Caco-2 (cell line): ENCODE measurements around the gene KLHDC7A. TPM values are rescaled to one million over a fixed set of nuclear protein-coding genes. Genes with fewer than 3 reads are reported as not detected.

Source experiments
- BruUV-seq: library from RNA; stranded (reverse); fragments of 400-500 nt; replicated peaks from 2 replicates; lab custom pipeline; 2021; lab: Mats Ljungman, UMichigan
- CTCF ChIA-PET: fragments of 300-600 bp; sonication (Branson Sonifier 250); formaldehyde crosslinking; loops from one replicate; lab custom pipeline; 2022; ENCODE audit warnings: antibody characterized with exemption; lab: Charles Lee
- POLR2A ChIA-PET: fragments of 300-600 bp; sonication (Branson Sonifier 250); formaldehyde crosslinking; loops from one replicate; lab custom pipeline; 2022; ENCODE audit warnings: antibody characterized with exemption; lab: Charles Lee
- DNase-seq, 2 experiments: peaks; one replicate each; pipeline versions ENCODE4 v3.0.0 to v3.0.0-alpha.2; 2020 to 2022
- H3K27me3 ChIP-seq: replicated peaks from 2 replicates; pipeline ENCODE4 v1.6.0; 2011; ENCODE audit warnings: low read length; ENCODE audit not compliant: control insufficient read depth, insufficient read depth
- H3K36me3 ChIP-seq: 2 replicates; pipeline ENCODE4 v1.5.1; 2011; ENCODE audit warnings: low read length; ENCODE audit not compliant: control insufficient read depth, insufficient read depth
- H3K4me1 ChIP-seq: fragments of 250-450 bp; sonication (Bioruptor Pico); 2 replicates; pipeline ENCODE4 v1.5.1; 2020; ENCODE audit warnings: mild to moderate bottlenecking
- H3K4me3 ChIP-seq: 2 replicates; pipeline ENCODE4 v1.5.1; 2011; ENCODE audit warnings: low read depth, mild to moderate bottlenecking, control low read depth, low read length
- H3K9me3 ChIP-seq: fragments of 250-450 bp; sonication (Bioruptor Pico); 2 replicates; pipeline ENCODE4 v1.5.1; 2020; ENCODE audit warnings: mild to moderate bottlenecking, moderate library complexity
- H3K27ac Mint-ChIP-seq: one replicate; pipeline ENCODE4 v1.8.0; 2022; ENCODE audit warnings: mixed read lengths; ENCODE audit not compliant: unreplicated experiment
- H3K27me3 Mint-ChIP-seq: one replicate; pipeline ENCODE4 v1.8.0; 2022; ENCODE audit warnings: mixed read lengths; ENCODE audit not compliant: insufficient read depth, unreplicated experiment
- H3K36me3 Mint-ChIP-seq: one replicate; pipeline ENCODE4 v1.8.0; 2022; ENCODE audit warnings: mild to moderate bottlenecking, mixed read lengths; ENCODE audit not compliant: insufficient read depth, unreplicated experiment
- H3K4me1 Mint-ChIP-seq: one replicate; pipeline ENCODE4 v1.8.0; 2022; ENCODE audit warnings: low read depth, mixed read lengths; ENCODE audit not compliant: unreplicated experiment
- H3K4me3 Mint-ChIP-seq: one replicate; pipeline ENCODE4 v1.8.0; 2022; ENCODE audit warnings: mild to moderate bottlenecking, moderate library complexity, mixed read lengths; ENCODE audit not compliant: unreplicated experiment
- H3K9me3 Mint-ChIP-seq: one replicate; pipeline ENCODE4 v1.8.0; 2022; ENCODE audit warnings: mixed read lengths; ENCODE audit not compliant: unreplicated experiment
- intact Hi-C: fragments of 100-400 bp; cut with micrococcal nuclease; formaldehyde crosslinking; loops from one replicate; pipeline ENCODE4 v1.10.0; 2022; ENCODE audit not compliant: unreplicated experiment
- total RNA-seq: library from RNA; stranded (reverse); gene quantifications from 2 replicates; pipeline ENCODE4 v1.2.3, GENCODE V29; 2022
- TF ChIP-seq, protein P1 (sequence below), 2 experiments: fragments of 200-600 bp in 1 of 2; IDR thresholded peaks; 1 replicate in 1 of 2; 2 replicates in 1 of 2; pipeline versions ENCODE4 v1.5.1 to v1.8.0; 2011 to 2022; ENCODE audit warnings: antibody characterized with exemption in 1 of 2, control low read depth in 1 of 2, inconsistent platforms in 1 of 2, low read depth in 1 of 2, low read length in 1 of 2, mild to moderate bottlenecking in 1 of 2, moderate library complexity in 1 of 2; ENCODE audit not compliant: insufficient read depth in 1 of 2, severe bottlenecking in 1 of 2, unreplicated experiment in 1 of 2

KLHDC7A gene
- total RNA-seq, 1 experiment from 2014 or later, result 6.1 TPM

GRCh38 chr1:18446751-18447150 lies 34.0 kb upstream of the KLHDC7A start:
- H3K4me1 Mint-ChIP-seq, result peaks cover 7% of the 10 kb centered on the region
- no peaks in the 10 kb centered on the region for H3K27me3 ChIP-seq
- no peak overlapping the region for H3K27ac Mint-ChIP-seq
- H3K36me3 ChIP-seq, result no peaks in the 10 kb centered on the region
- no TSS peak for BruUV-seq
- H3K9me3 Mint-ChIP-seq, result peaks cover 10% of the 10 kb centered on the region
- TF ChIP-seq, protein P1, sequence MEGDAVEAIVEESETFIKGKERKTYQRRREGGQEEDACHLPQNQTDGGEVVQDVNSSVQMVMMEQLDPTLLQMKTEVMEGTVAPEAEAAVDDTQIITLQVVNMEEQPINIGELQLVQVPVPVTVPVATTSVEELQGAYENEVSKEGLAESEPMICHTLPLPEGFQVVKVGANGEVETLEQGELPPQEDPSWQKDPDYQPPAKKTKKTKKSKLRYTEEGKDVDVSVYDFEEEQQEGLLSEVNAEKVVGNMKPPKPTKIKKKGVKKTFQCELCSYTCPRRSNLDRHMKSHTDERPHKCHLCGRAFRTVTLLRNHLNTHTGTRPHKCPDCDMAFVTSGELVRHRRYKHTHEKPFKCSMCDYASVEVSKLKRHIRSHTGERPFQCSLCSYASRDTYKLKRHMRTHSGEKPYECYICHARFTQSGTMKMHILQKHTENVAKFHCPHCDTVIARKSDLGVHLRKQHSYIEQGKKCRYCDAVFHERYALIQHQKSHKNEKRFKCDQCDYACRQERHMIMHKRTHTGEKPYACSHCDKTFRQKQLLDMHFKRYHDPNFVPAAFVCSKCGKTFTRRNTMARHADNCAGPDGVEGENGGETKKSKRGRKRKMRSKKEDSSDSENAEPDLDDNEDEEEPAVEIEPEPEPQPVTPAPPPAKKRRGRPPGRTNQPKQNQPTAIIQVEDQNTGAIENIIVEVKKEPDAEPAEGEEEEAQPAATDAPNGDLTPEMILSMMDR (IDR thresholded peaks at IDR 0.05; ENCODE audit: insufficient read depth in 1 of 2, low read depth in 1 of 2, low read length in 1 of 2, severe bottlenecking in 1 of 2, unreplicated experiment in 1 of 2), result no peak
- H3K27me3 Mint-ChIP-seq, result peaks cover 4% of the 10 kb centered on the region
- H3K4me1 ChIP-seq, result 0 out of 2 replicates have a peak, but pooled peaks cover 7% of the 10 kb centered on the region
- ChIA-PET POLR2A (no interaction called here), CTCF (no interaction called here)
- H3K4me3 ChIP-seq, result no peak overlapping the region
- H3K4me3 Mint-ChIP-seq, result no peak overlapping the region
- intact Hi-C loops, result no loop called here
- DNase-seq, result no peak
- no peaks in the 10 kb centered on the region for H3K36me3 Mint-ChIP-seq
- no peaks in the 10 kb centered on the region for H3K9me3 ChIP-seq

DNA sequence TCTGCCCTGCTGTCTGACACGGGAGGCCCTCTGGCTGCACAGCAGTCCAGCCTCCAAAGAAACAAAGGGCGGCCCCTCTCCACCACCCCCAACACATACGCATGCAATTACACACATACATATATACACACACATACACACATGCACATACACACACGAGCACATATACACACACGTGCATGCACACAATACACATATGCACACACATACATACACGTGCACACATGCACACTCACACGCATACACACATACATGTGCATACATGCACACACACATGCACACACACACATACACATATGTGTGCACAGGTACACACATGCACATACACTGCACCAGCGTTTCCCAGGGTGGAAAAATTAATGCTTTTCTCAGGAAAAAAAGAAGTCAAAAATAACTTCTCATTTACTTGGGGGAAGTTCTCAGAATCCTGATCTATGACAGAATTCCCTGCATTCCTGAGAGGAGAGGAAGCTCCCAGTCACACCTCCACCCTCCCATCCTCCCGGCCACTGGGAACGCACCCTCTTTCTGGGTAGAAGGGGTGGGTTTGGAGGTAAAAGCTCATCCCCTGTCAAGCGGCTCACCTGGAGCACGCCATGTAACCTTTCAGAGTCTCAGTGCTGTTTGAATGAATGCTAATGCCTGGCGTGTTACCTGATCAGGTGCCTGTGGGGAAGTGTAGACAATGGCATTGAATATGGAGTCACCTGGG lies 33.1 kb upstream of the KLHDC7A start:
- ChIA-PET CTCF (no interaction called here), POLR2A (no interaction called here)
- Histone ChIP-seq H3K9me3 (no peaks in the 10 kb centered on the region), H3K4me1 (0 out of 2 replicates have a peak, but pooled peaks cover 7% of the 10 kb centered on the region), H3K36me3 (no peaks in the 10 kb centered on the region), H3K27me3 (no peaks in the 10 kb centered on the region), H3K4me3 (no peak overlapping the region)
- TF ChIP-seq, protein P1 (IDR thresholded peaks at IDR 0.05; ENCODE audit: insufficient read depth in 1 of 2, low read depth in 1 of 2, low read length in 1 of 2, severe bottlenecking in 1 of 2, unreplicated experiment in 1 of 2), result no peak
- no peaks in the 10 kb centered on the region for H3K36me3 Mint-ChIP-seq
- peaks cover 4% of the 10 kb centered on the region for H3K27me3 Mint-ChIP-seq
- peaks cover 7% of the 10 kb centered on the region for H3K4me1 Mint-ChIP-seq
- no peak for DNase-seq
- BruUV-seq, result no TSS peak
- no peak overlapping the region for H3K27ac Mint-ChIP-seq
- H3K4me3 Mint-ChIP-seq, result no peak overlapping the region
- H3K9me3 Mint-ChIP-seq, result peaks cover 10% of the 10 kb centered on the region
- intact Hi-C loops, result no loop called here

DNA sequence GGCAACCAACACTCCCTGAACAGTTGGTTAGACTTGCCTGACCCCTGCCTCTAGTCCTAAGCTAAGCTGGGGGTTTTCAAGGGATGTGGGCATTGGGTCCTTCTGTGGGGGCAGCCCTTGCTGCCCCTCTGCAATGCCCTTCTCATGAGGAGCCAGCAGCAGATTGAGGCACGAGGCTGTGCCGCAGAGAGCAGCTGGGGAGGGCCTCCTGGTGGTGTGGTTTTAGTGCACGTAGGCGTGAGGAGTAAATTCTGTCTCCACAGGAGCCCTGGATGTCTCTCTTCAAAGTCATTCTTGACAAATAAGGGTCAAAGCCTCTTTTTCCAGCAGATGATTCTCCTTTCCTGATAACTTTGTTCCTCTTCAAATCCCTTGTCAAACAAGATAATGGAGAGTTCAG lies 31.8 kb upstream of the KLHDC7A start:
- peak in 1 of 2 experiments; percentile 26 for DNase-seq

More for the DNA sequence above, 31.8 kb upstream of the KLHDC7A start:
- intact Hi-C loops, result no loop called here
- Histone ChIP-seq H3K9me3 (no peaks in the 10 kb centered on the region), H3K4me1 (0 out of 2 replicates have a peak, but pooled peaks cover 7% of the 10 kb centered on the region), H3K27me3 (no peaks in the 10 kb centered on the region), H3K36me3 (no peaks in the 10 kb centered on the region), H3K4me3 (no peak overlapping the region)
- Mint-ChIP-seq H3K27ac (no peak overlapping the region), H3K4me1 (peaks cover 7% of the 10 kb centered on the region), H3K36me3 (no peaks in the 10 kb centered on the region), H3K27me3 (peaks cover 4% of the 10 kb centered on the region), H3K4me3 (no peak overlapping the region), H3K9me3 (peaks cover 10% of the 10 kb centered on the region)
- CTCF ChIA-PET, result no interaction called here
- no TSS peak for BruUV-seq
- POLR2A ChIA-PET, result no interaction called here
- TF ChIP-seq, protein P1 (IDR thresholded peaks at IDR 0.05; ENCODE audit: insufficient read depth in 1 of 2, low read depth in 1 of 2, low read length in 1 of 2, severe bottlenecking in 1 of 2, unreplicated experiment in 1 of 2), result no peak
